DMS114 treated with DMSO at 0.1 percent for 48 hours (cell line): ENCODE data around the gene PRKN.
A peak's percentile ranks its signal among the peaks of the same experiment; 100 is the strongest.

Experiments used
- DNase-seq: peaks from one replicate; lab custom pipeline; 2025; ENCODE audit not compliant: unreplicated experiment; lab: John Stamatoyannopoulos, UW

Gene PRKN

GRCh38 chr6:161379834-161380582 lies 1347.6 kb downstream of the PRKN start:
- DNase-seq = no peak

GRCh38 chr6:161378115-161378514 lies 1349.5 kb downstream of the PRKN start:
- no peak for DNase-seq

GRCh38 chr6:161377116-161377515 lies 1350.5 kb downstream of the PRKN start:
- DNase-seq = no peak

GRCh38 chr6:161376367-161376766 lies 1351.2 kb downstream of the PRKN start:
- no peak for DNase-seq

GRCh38 chr6:161374971-161375873 lies 1352.3 kb downstream of the PRKN start:
- DNase-seq = no peak

- DNase-seq = peak; percentile 12
These were observed 1353.6 kb downstream of the PRKN start for GRCh38 chr6:161373905-161374451.

GRCh38 chr6:161372422-161372793 lies 1355.2 kb downstream of the PRKN start:
- DNase-seq = no peak

- DNase-seq = peak; percentile 29
These were observed 1356.7 kb downstream of the PRKN start for GRCh38 chr6:161370880-161371279.

GRCh38 chr6:161369339-161369738 lies 1358.2 kb downstream of the PRKN start:
- no peak for DNase-seq

GRCh38 chr6:161368514-161368913 lies 1359.1 kb downstream of the PRKN start:
- no peak for DNase-seq

- no peak for DNase-seq
These were observed 1360.1 kb downstream of the PRKN start for GRCh38 chr6:161367472-161367871.

- DNase-seq = no peak
These were observed 1361.2 kb downstream of the PRKN start for GRCh38 chr6:161366301-161366923.

GRCh38 chr6:161365633-161366032 lies 1361.9 kb downstream of the PRKN start:
- no peak for DNase-seq

- DNase-seq = no peak
These were observed 1364.3 kb downstream of the PRKN start for GRCh38 chr6:161363286-161363685.

GRCh38 chr6:161362266-161362665 lies 1365.3 kb downstream of the PRKN start:
- no peak for DNase-seq

GRCh38 chr6:161361529-161361928 lies 1366.0 kb downstream of the PRKN start:
- DNase-seq = no peak

- DNase-seq = no peak
These were observed 1367.0 kb downstream of the PRKN start for GRCh38 chr6:161360520-161360919.

- no peak for DNase-seq
These were observed 1368.0 kb downstream of the PRKN start for GRCh38 chr6:161359618-161359945.

GRCh38 chr6:161356167-161356854 lies 1371.3 kb downstream of the PRKN start:
- no peak for DNase-seq

GRCh38 chr6:161355696-161356095 lies 1371.9 kb downstream of the PRKN start:
- DNase-seq = no peak

GRCh38 chr6:161354956-161355355 lies 1372.6 kb downstream of the PRKN start:
- no peak for DNase-seq
